ENCODE measurements around the gene TROAP.

DNA sequence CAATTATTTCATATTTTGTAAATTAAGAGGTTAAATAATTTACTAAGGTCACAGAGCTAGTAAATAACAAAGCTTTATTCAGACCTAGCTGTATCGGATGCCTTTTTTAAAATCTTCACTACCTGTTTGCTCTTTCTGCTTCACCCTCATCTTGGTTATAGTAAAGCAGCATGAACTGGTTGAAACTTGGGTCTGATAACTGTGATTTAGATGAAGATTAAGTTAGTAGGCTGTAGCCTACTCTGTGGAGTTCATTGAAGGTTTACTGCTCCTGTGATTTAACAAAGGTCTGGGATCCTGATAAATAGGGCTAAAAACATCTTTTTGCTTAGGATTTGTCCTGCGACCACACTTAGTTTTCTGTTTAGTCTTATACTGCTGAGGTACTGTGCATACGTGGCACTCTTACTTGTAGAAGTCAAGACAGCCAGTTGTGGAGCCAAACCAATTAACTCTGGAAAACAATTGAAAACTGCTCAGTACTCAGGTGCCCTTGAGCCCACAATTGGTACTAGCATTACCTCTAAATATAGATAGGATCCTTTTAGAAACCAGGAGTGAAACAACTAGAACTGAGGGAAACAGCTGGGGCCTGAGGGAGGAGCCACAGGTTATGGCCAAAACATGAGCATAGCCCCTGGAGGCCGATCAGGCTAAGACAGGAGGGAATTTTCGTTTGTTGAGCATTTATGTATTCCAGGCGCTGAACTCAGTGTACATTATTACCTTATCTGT, 46.5 kb downstream of the TROAP start:
- no peak for TF ChIP-seq POLR2A (IDR thresholded peaks at IDR 0.05)
- TF ChIP-seq, protein P1, sequence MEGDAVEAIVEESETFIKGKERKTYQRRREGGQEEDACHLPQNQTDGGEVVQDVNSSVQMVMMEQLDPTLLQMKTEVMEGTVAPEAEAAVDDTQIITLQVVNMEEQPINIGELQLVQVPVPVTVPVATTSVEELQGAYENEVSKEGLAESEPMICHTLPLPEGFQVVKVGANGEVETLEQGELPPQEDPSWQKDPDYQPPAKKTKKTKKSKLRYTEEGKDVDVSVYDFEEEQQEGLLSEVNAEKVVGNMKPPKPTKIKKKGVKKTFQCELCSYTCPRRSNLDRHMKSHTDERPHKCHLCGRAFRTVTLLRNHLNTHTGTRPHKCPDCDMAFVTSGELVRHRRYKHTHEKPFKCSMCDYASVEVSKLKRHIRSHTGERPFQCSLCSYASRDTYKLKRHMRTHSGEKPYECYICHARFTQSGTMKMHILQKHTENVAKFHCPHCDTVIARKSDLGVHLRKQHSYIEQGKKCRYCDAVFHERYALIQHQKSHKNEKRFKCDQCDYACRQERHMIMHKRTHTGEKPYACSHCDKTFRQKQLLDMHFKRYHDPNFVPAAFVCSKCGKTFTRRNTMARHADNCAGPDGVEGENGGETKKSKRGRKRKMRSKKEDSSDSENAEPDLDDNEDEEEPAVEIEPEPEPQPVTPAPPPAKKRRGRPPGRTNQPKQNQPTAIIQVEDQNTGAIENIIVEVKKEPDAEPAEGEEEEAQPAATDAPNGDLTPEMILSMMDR (IDR thresholded peaks at IDR 0.05): peak in 2 of 3 donors; percentile 16 to 32

Data from ovary (tissue), 3 donors.